IPS-NIHi11 (cell line): ENCODE measurements around the gene PRCP.
"Not testable (repeated sequence)": the region's sequence is repeated elsewhere in the genome, so short reads cannot be mapped to it uniquely, and the experiment has no call there.

Experiments used
- DNase-seq: peaks from one replicate; pipeline ENCODE4 v3.0.0; 2012; ENCODE audit warnings: mixed read lengths, low spot score

The PRCP gene

DNA sequence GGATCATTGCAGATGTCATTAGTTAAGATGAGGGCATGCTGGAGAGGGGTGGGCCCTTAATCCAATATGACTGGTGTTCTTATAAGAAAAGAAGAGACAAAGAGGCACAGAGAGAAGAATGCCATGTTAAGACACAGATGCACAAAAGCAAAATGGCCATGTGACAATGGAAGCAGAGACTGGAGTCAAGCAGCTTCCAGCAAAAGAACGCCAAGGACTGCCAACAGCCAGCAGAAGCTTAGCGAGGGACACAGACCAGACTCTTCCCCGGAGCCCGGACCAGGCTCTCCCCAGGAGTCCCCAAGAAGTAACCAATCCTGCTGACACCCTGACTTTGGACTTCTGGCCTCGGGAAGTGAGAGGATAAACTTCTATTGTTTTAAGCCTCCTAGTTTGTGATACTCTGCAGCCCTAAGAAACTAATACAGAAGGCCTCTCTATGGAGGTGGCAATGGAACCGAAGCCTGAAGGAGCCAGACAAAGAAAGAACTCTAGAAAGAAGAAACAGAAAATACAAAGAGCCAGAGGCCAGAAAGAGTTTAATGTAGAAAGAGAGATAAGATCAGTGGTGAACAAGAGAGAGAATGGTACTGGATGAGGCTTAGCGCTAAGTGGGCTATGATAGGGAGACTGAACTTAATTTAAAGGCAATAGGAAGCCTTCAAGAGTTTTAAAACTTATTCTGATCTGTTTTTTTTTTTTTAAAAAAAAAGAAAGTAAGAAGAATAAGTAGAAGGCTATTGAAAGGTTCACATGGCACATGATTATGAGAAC is 27.7 kb downstream of the PRCP start:
- no peak for DNase-seq

GRCh38 chr11:82871646-82872045 is 28.6 kb downstream of the PRCP start:
- DNase-seq, result no peak

DNA sequence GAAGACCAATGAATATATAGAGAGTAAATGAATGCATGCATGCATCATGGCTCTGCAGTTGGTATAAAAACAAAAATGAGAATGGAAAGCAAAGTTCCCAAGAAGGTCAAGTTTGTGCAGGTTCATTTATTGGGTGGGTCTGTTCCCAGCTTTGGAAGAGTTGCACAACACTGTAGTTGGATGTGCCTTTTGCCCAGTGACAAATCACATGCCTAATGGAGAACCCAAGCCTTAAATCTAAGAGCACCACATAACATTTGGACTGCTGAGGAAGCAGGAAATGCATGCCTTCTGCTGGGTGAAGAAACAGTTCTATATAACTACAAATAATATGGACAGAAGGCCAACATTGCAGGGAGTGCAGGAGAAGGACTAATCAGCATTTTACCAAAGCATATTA is 30.6 kb downstream of the PRCP start:
- no peak for DNase-seq

DNA sequence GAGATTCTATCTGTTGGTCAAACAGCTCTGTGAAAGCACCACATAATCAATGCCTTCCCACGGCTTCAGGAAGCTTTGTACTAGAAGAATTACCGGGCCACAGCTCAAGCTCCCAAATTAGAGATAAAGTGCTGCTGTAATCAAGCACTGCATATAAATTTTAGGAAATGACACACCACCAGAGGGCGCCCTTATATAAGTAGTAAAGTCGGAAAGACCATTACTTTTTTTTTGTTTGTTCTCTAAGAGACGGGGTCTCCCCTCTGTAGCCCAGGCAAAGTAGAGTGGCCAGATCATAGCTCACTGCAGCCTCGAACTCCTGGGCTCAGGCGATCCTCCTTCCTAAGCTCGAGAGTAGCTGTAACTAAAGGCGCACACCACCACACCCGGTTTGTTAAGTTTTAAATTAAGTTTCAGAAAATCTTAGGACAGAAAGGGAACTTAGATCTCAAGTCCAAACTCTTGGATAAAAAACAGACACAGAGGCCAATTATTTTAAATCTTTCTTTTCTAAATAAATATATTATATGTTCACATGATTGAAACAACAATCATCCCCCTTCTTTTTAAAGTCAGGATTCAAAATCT is 32.6 kb downstream of the PRCP start:
- DNase-seq, result peak; percentile 80

- no peak for DNase-seq
Measured at GRCh38 chr11:82865841-82866240, 34.4 kb downstream of the PRCP start.

- peak; percentile 48 for DNase-seq
Measured at GRCh38 chr11:82864268-82864667, 36.0 kb downstream of the PRCP start.

GRCh38 chr11:82863209-82863608 is 37.0 kb downstream of the PRCP start:
- DNase-seq, result no peak

DNA sequence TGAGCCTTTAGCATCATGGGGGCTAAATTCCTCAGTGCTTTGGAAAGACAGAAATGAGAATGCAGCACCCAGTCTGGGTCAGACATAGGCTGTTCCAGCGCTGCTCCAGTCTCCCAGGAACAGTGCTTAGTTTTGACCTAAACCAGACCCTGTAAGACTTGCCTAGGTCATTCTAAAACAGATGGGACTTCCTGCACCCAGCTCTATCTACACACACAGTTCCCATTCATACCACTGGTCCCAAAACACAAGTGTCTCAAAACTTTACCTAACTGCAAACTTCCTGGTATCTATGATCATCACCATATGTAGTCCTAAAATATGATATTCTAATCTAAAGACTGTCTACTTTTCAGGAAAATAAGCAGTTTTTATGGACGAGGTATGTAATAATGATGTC is 37.9 kb downstream of the PRCP start:
- DNase-seq, result no peak

DNA sequence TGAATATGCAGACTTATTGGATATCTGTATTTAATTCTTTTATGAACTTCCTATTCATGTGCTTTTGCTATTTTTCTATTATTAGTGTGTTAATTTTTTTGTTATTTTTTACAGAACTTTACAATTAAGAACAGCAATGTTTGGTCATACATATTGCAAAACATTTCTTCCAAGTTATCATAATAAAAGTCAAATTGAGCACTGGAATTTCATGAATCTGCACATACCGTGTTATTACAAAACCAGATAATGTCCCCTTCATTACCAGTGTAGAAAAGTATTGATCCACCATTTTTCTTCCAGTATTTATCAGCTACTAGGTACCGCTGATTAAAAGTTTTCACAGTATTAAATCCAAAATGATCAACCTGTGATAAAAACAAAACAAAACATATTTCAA is 40.5 kb downstream of the PRCP start:
- DNase-seq, result no peak

- DNase-seq, result no peak
Measured at GRCh38 chr11:82858556-82859091, 41.6 kb downstream of the PRCP start.

DNA sequence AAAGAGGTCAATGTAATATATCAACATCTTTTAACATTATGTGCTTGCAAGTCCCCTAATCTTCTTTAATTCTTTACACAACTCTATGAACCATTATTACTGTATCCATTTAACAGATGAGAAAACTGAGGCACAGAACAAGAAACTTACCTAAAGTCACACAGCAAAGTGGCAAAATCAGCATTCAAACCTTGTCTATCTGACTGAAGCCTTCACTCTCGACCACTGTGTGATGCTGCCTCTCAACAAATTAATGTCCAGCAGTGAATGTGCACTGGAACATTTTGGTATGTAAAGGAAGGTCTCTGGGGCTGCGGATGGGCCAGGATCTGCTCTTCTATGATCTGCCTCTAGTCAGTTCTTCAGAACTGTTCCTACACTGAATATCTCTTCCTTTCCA is 42.1 kb downstream of the PRCP start:
- no peak for DNase-seq

DNA sequence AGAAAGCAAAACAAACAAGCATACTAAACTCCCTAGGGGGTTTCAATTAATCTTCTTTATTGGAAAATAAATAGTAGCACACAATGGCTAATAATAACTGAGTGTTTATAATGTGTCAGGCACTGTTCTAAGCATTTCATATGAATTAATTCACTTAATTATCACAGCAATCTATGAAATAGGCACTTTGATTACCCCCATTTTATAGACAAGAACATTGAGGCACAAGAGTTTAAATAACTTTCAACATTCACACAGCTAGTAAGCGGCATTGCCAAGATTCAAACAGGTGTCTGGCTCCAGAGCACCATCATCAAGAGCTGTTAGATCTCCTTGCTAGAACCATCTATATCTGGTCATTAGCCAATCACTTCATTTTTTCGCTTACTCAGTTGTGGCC is 43.1 kb downstream of the PRCP start:
- no peak for DNase-seq

- no peak for DNase-seq
Measured at GRCh38 chr11:82855616-82856015, 44.6 kb downstream of the PRCP start.

DNA sequence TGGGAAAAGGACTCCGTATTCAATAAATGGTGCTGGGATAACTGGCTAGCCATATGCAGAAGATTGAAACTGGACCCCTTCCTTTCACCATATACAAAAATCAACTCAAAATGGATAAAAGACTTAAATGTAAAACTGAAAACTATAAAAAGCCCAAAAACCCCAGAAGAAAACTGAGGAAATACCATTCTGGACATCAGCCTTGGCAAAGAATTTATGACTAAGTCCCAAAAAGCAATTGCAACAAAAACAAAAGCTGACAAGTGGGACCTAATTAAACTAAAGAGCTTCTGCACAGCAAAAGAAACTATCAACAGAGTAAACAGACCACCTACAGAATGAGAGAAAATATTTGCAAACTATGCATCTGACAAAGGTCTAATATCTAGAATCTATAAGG is 45.3 kb downstream of the PRCP start:
- not testable (repeated sequence) for DNase-seq

GRCh38 chr11:82854242-82854641 is 46.0 kb downstream of the PRCP start:
- no peak for DNase-seq

DNA sequence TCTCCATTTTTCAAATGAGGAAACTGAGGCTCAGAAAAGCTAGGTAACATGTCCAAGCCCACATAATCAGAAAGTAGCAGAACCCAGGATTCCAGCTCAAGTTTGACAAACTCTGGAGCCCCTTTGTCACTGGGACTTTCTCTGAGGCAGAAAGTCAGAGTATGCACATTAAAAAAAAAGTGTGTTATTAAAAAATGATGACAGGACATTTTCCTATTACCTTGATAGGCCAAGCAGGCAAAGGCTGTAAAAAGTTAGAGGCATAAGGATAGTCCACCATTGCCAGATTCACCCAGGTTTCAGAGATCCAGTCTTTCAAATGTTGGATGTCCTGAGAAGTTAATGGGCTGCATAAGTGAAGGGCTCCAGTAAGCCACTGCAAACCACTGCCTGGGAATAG is 51.4 kb downstream of the PRCP start:
- DNase-seq, result no peak

GRCh38 chr11:82845356-82846353 is 54.6 kb downstream of the PRCP start:
- no peak for DNase-seq

GRCh38 chr11:82843057-82843795 is 57.0 kb downstream of the PRCP start:
- no peak for DNase-seq

- DNase-seq, result no peak
Measured at GRCh38 chr11:82842019-82842418, 58.2 kb downstream of the PRCP start.

DNA sequence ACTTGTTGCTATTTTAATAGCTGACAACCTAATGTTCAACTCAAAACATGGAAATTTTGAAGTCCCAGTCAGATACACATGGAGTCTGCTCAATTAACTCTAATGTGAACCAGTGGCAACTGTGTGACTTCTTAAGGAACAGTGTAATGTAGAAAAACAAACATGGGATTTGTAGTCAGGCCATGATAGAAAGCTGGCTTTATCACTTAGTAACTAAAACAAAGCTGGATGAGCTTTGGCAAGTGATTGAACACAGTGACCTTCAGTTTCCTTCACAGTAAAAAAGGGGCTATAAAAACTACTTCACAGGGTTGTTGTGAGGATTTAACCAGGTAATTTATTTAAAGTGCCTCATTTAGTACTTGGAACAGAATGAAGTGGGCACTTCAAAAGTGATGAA is 62.6 kb downstream of the PRCP start:
- DNase-seq, result no peak

GRCh38 chr11:82832983-82833382 is 67.2 kb downstream of the PRCP start:
- no peak for DNase-seq

DNA sequence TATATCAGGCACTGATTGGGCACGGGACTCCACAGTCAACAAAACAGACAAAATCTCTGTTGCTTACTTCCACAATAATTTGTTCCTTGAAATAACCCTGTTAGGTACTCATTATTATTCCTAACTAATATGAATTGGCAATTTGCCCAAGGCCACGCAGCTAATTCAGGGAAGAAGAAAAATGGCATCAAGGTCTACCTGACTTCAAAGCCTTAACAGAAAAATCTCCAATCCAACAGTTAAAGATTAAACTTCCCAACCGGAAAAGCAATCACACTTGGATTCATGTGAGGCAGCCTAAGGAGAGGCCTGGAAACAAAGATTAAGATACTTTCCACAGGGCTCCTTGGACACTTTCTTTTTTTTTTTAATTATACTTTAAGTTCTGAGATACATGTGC is 68.9 kb downstream of the PRCP start:
- DNase-seq, result no peak
